Fibroblast of the aortic adventitia (primary cell): ENCODE data around the gene CDKN3. TPM values are rescaled to one million over a fixed set of nuclear protein-coding genes. Genes with fewer than 3 reads are reported as not detected.
"Not testable (repeated sequence)": the region's sequence is repeated elsewhere in the genome, so short reads cannot be mapped to it uniquely, and the experiment has no call there.

Source experiments
- DNase-seq: peaks from one replicate; pipeline ENCODE4 v3.0.0-alpha.2; 2010; ENCODE audit warnings: low read depth
- H3K4me3 ChIP-seq: 2 replicates; pipeline ENCODE4 v1.5.1; 2011; ENCODE audit warnings: low read depth, mild to moderate bottlenecking, control low read depth, low read length, moderate library complexity
- total RNA-seq: library from RNA; depleted of rRNA; stranded (reverse); fragments of >200 nt; gene quantifications from 2 replicates; pipeline ENCODE4 v1.2.3, GENCODE V29; 2012; ENCODE audit warnings: low replicate concordance
- TF ChIP-seq, protein P1 (sequence below): IDR thresholded peaks from 2 replicates; pipeline ENCODE4 v1.5.1; 2011; ENCODE audit warnings: mild to moderate bottlenecking, low read length, control low read depth, inconsistent platforms; ENCODE audit not compliant: insufficient read depth

The CDKN3 gene
- total RNA-seq, 1 donor, result 33.4 TPM

DNA sequence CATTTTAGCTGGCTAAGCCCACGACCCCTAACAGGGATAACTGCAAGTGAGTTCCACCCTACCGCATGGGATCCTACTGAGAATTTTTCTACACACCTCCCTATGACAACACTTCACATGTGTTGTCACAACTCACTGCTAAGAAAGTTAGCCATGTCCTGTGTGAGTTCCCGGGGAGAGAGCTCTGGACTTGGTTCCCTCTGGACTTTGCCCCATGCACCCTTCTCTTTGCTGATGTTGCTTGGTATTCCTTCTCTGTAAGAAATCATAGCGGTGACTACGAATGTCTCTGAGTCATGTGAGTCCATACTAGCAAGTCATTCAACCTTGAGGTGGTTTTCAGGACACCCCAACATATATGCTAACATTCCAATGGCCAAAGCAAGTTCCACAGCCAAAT lies 9.5 kb upstream of the CDKN3 start:
- TF ChIP-seq, protein P1, sequence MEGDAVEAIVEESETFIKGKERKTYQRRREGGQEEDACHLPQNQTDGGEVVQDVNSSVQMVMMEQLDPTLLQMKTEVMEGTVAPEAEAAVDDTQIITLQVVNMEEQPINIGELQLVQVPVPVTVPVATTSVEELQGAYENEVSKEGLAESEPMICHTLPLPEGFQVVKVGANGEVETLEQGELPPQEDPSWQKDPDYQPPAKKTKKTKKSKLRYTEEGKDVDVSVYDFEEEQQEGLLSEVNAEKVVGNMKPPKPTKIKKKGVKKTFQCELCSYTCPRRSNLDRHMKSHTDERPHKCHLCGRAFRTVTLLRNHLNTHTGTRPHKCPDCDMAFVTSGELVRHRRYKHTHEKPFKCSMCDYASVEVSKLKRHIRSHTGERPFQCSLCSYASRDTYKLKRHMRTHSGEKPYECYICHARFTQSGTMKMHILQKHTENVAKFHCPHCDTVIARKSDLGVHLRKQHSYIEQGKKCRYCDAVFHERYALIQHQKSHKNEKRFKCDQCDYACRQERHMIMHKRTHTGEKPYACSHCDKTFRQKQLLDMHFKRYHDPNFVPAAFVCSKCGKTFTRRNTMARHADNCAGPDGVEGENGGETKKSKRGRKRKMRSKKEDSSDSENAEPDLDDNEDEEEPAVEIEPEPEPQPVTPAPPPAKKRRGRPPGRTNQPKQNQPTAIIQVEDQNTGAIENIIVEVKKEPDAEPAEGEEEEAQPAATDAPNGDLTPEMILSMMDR, result no peak
- no peak for DNase-seq
- no peak overlapping the region for H3K4me3 ChIP-seq

DNA sequence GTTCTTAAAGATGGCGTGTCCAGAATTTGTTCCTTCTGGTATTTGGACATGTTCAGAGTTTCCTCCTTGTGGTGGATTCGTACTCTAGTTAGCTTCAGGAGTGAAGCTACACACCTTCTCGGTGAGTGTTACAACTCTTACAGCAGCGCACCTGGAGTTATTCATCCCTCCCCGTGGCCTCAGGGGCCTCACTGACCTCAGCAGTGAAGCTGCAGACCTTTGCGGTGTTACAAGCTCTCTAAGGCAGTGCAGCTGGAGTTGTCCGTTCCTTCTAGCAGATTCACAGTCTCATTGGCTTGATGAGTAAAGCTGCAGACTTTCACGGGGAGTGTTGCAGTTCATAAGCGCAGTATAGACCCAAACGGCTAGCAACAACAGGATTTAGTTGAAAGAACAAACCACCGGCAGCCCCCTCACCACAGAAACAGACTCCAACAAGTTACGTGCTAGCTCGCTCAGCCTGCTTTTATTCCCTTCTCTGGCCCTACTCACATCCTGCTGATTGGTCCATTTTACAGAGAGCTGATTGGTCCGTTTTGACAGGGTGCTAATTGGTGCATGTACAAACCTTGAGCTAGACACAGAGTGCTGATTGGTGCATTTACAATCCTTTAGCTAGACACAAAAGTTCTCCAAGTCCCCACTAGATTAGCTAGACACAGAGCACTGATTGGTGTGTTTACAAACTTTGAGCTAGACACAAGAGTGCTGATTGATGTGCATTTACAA lies 4.5 kb upstream of the CDKN3 start:
- DNase-seq, result no peak
- H3K4me3 ChIP-seq, result no peak overlapping the region
- TF ChIP-seq, protein P1, result no peak

DNA sequence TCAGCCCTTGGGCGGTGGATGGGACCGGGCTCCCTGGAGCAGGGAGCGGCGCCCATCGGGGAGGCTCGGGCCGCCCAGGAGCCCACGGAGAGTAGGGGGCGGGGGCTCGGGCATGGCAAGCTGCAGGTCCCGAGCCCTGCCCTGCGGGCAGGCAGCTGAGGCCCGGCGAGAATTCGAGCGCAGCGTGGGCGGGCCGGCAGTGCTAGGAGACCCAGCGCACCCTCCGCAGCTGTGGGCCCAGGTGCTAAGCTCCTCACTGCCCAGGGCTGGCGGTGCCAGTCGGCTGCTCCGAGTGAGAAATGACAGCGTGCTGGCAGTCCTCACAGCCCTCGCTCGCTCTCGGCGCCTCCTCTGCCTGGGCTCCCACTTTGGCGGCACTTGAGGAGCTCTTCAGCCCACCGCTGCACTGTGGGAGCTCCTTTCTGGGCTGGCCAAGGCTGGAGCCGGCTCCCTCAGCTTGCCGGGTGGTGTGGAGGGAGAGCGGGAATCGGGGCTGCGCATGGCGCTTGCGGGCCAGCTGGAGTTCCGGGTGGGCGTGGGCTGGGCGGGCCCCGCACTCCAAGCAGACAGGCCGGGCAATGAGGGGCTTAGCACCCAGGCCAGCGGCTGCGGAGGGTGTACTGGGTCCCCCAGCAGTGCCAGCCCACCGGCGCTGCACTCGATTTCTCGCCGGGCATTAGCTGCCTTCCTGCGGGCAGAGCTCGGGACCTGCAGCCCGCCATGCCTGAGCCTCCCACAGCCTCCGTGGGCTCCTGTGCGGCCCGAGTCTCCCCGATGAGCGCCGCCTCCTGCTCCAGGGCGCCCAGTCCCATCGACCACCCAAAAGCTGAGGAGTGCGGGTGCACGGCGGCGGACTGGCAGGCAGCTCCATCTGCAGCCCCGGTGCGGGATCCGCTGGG lies 3.6 kb upstream of the CDKN3 start:
- not testable (repeated sequence) for DNase-seq, H3K4me3 ChIP-seq

DNA sequence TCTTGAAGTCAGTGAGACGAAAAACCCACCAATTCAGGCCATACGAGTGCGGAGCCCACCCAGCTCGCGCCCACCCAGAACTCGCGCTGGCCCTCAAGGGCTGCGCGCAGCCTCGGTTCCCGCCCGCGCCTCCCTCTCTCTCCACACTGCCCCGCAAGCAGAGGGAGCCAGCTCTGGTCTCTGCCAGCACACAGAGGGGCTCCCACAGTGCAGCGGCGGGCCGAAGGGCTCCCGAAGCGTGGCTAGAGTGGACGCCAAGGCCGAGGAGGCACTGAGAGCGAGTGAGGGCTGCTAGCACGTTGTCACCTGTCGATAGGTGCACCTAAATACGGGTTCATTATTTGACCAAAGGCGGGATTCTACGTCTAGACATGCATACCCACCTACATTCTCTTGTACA lies 2.2 kb upstream of the CDKN3 start:
- H3K4me3 ChIP-seq, result no peak overlapping the region
- DNase-seq, result no peak
- TF ChIP-seq, protein P1, result no peak

DNA sequence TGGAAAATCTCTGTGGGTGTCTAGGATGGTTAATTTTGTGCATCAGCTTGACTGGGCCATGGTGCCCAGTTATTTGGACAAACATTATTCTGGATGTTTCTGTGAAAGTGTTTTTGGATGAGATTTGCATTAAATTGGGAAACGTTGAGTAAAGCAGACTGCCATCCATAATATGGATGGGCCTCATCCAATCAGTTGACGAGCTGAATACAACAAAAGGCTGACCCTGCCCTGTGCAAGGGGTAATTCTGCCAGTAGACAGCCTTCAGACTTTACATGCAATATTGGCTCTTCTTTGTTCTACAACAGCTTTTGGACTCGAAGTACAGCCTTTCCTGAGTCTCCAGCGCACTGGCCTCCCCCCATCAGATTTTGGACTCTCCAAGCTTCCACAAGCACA lies 1.5 kb upstream of the CDKN3 start:
- no peak for DNase-seq
- TF ChIP-seq, protein P1, result no peak
- H3K4me3 ChIP-seq, result no peak overlapping the region

DNA sequence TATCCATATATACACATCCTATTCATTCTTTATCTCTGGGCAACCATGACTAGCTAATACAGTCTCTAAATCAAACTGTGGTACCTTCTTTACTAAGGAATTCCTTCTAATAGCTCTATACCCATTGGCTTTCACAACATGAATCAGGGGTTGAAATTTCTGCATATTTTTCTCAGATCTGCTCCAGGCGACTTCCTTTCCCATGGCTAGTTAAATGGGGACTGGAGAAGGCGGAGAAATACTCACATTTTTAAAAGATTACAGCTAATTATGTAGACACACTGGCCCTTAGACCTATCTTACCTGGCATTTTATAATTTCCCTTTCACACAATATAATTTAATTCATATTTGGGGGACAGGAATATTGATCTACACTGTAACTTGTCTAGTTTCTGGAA lies 1.1 kb upstream of the CDKN3 start:
- H3K4me3 ChIP-seq, result no peak overlapping the region
- DNase-seq, result no peak
- TF ChIP-seq, protein P1, result no peak

DNA sequence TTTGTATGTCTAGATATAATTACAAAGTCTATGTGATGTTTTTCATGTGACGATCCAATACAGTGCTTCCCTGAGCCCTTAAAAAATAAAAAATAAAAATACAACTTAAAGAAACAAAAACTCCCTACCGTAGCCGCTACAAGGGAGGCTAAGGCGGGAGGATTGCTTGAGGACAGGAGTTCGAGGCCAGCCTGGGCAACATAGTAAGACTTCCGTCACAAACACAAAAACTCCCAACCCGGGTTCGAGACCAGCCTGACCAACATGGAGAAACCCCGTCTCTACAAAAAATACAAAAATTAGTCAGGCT lies 669 bp upstream of the CDKN3 start:
- TF ChIP-seq, protein P1, result no peak
- no peak for DNase-seq
- H3K4me3 ChIP-seq, result peak overlapping the region; percentile 70
